K562 (cell line): Measurements from ENCODE around the gene USP37. TPM values are rescaled to one million over a fixed set of nuclear protein-coding genes. Genes with fewer than 3 reads are reported as not detected.

Source experiments
- ATAC-seq: fragments of 200-7000 bp; cut with Tn5 transposase; 3 replicates; pipeline ENCODE4 v1.9.1; 2020; ENCODE audit warnings: moderate library complexity
- BruUV-seq: library from RNA; stranded (reverse); fragments of 400-500 nt; replicated peaks from 2 replicates; lab custom pipeline; 2021; lab: Mats Ljungman, UMichigan
- CTCF ChIA-PET: fragments of 300-600 bp; formaldehyde crosslinking; extraction: SDS; loops from one replicate; lab custom pipeline; 2021; ENCODE audit warnings: low intra/inter-chr PET ratio; lab: Yijun Ruan, JAX
- POLR2A ChIA-PET: fragments of 300-600, 350-650 bp; sonication (Branson Sonifier 250); formaldehyde crosslinking; extraction: SDS; loops from one replicate; lab custom pipeline; 2021; ENCODE audit warnings: antibody characterized with exemption, inconsistent platforms; lab: Yijun Ruan, JAX
- DNase-seq, 4 experiments: peaks; one replicate each; pipeline versions ENCODE4 v3.0.0 to v3.0.0-alpha.2; 2011 to 2018; ENCODE audit warnings: low spot score in 3 of 4, mixed read lengths in 3 of 4; ENCODE audit errors: extremely low read depth in 1 of 4
- FAIRE-seq: peaks from 2 replicates; lab custom pipeline; 2011; peaks lifted over from hg19 to GRCh38; lab: Jason Lieb, UNC
- H2AFZ ChIP-seq: 2 replicates; pipeline ENCODE4 v1.6.0; 2011; ENCODE audit warnings: low read depth, low read length, control low read depth, inconsistent platforms
- H3K27ac ChIP-seq: fragments of 200-600 bp; 3 replicates; pipeline ENCODE4 v1.8.0; 2011; ENCODE audit warnings: low read depth, mild to moderate bottlenecking, control low read depth, inconsistent platforms, low read length, moderate library complexity, mixed read lengths; ENCODE audit errors: extremely low read depth
- H3K27me3 ChIP-seq, 2 experiments: fragments of 300-600 bp in 1 of 2; 2 replicates in 1 of 2; 3 replicates in 1 of 2; pipeline versions ENCODE4 v1.6.0 to v1.8.0; 2011; ENCODE audit warnings: inconsistent platforms in 2 of 2, low read length in 2 of 2, mild to moderate bottlenecking in 1 of 2, mixed read lengths in 1 of 2, moderate library complexity in 1 of 2; ENCODE audit not compliant: control insufficient read depth in 2 of 2, insufficient read depth in 2 of 2
- H3K36me3 ChIP-seq: fragments of 300-600 bp; 3 replicates; pipeline ENCODE4 v1.8.0; 2011; ENCODE audit warnings: mild to moderate bottlenecking, low read length, inconsistent platforms; ENCODE audit not compliant: control insufficient read depth, insufficient read depth
- H3K4me1 ChIP-seq, 2 experiments: fragments of 200-600 bp in 1 of 2; replicated peaks in 1 of 2; 2 replicates in 1 of 2; 3 replicates in 1 of 2; pipeline versions ENCODE4 v1.5.1 to v1.8.0; 2011; ENCODE audit warnings: inconsistent platforms in 2 of 2, low read length in 2 of 2, mild to moderate bottlenecking in 1 of 2, mixed read lengths in 1 of 2, moderate library complexity in 1 of 2; ENCODE audit not compliant: control insufficient read depth in 2 of 2, insufficient read depth in 2 of 2
- H3K4me2 ChIP-seq: 2 replicates; pipeline ENCODE4 v1.6.1; 2011; ENCODE audit warnings: low read length, control low read depth, inconsistent platforms, mixed read lengths; ENCODE audit not compliant: insufficient read depth
- H3K4me3 ChIP-seq: fragments of 200-600 bp; sonication (generic), shearing (Covaris generic); 2 replicates; pipeline ENCODE4 v1.5.1; 2016; ENCODE audit warnings: control low read depth, inconsistent platforms
- H3K79me2 ChIP-seq: fragments of 200-600 bp; 3 replicates; pipeline ENCODE4 v1.8.0; 2011; ENCODE audit warnings: low read length, inconsistent platforms; ENCODE audit not compliant: control insufficient read depth, insufficient read depth
- H3K9ac ChIP-seq, 2 experiments: 2 replicates each; pipeline versions ENCODE4 v1.6.0 to v1.6.1; 2011; ENCODE audit warnings: low read depth in 2 of 2, low read length in 2 of 2, control low read depth in 1 of 2, inconsistent platforms in 1 of 2, mild to moderate bottlenecking in 1 of 2, mixed read lengths in 1 of 2; ENCODE audit not compliant: insufficient read depth in 1 of 2
- H3K9me1 ChIP-seq: one replicate; pipeline ENCODE4 v1.6.0; 2011; ENCODE audit warnings: inconsistent platforms, mild to moderate bottlenecking, low read length, moderate library complexity; ENCODE audit not compliant: control insufficient read depth, insufficient read depth
- H3K9me3 ChIP-seq: replicated peaks from 2 replicates; pipeline ENCODE4 v1.5.1; 2011; ENCODE audit warnings: low read depth, low read length, inconsistent platforms; ENCODE audit not compliant: control insufficient read depth, insufficient read depth
- H4K20me1 ChIP-seq: replicated peaks from 2 replicates; pipeline ENCODE4 v1.6.1; 2011; ENCODE audit warnings: low read length, inconsistent platforms, mixed read lengths; ENCODE audit not compliant: control insufficient read depth, insufficient read depth
- BRD4 ChIP-seq: fragments of 200-600 bp; sonication (generic); IDR thresholded peaks from 2 replicates; pipeline ENCODE4 v1.6.1; 2017; ENCODE audit warnings: inconsistent platforms
- FOSL1 ChIP-seq: fragments of 200-800 bp; sonication (Bioruptor generic); conservative IDR thresholded peaks from 2 replicates; pipeline ENCODE4 v1.6.1; 2016; ENCODE audit warnings: missing genetic modification characterization, missing compliant biosample characterization
- JUND ChIP-seq, 2 experiments: IDR thresholded peaks; 2 replicates in 1 of 2; 3 replicates in 1 of 2; pipeline ENCODE4 v1.6.1; 2011; ENCODE audit warnings: borderline replicate concordance in 2 of 2, low read depth in 2 of 2, low read length in 2 of 2, improper control_type of control experiment in 1 of 2, missing biosample characterization in 1 of 2, missing genetic modification characterization in 1 of 2, missing genetic modification reagents in 1 of 2
- KAT7 ChIP-seq: sonication (generic); formaldehyde crosslinking; IDR thresholded peaks from 2 replicates; pipeline ENCODE4 v1.8.0; 2022; ENCODE audit warnings: missing genetic modification reagents, mild to moderate bottlenecking, borderline replicate concordance
- MAFK ChIP-seq: IDR thresholded peaks from 2 replicates; pipeline ENCODE4 v1.6.1; 2011; ENCODE audit warnings: low read length, improper control_type of control experiment
- PHB ChIP-seq: fragments of 250-450 bp; sonication (Bioruptor Pico); IDR thresholded peaks from 2 replicates; pipeline ENCODE4 v1.5.0; 2021
- SMARCB1 ChIP-seq: IDR thresholded peaks from 2 replicates; pipeline ENCODE4 v1.6.1; 2011; ENCODE audit warnings: improper control_type of control experiment, low read depth; ENCODE audit not compliant: insufficient read length
- WGBS: fragments of 100-300 bp; shearing (Covaris generic); methylation state at CpG from one replicate; pipeline ENCODE4 v1.1.6; 2016; ENCODE audit warnings: low coverage, mixed read lengths; ENCODE audit not compliant: insufficient coverage; ENCODE audit errors: missing lambda C conversion rate; 5-methylcytosine and 5-hydroxymethylcytosine counted together
- in situ Hi-C: fragments of 300-500 bp; cut with MboI; formaldehyde crosslinking; loops from 4 replicates; pipeline ENCODE4 v1.15.0; 2018; ENCODE audit warnings: inconsistent platforms, mixed read lengths
- intact Hi-C: fragments of 100-400 bp; cut with micrococcal nuclease; formaldehyde crosslinking; loops from 2 replicates; pipeline ENCODE4 v1.14.2; 2022
- polyA plus RNA-seq, 8 experiments: library from polyadenylated mRNA; depleted of rRNA in 4 of 8; stranded (reverse) in 5 of 8; unstranded in 3 of 8; fragments of >200 nt; fragmentation: Nextera tagmentation in 2 of 8; fragmentation: Illumina TruSeq in 1 of 8; extraction: Ambion mirVana in 2 of 8; extraction: Trizol in 1 of 8; gene quantifications; 2 replicates each; pipeline versions ENCODE4 v1.2.1 to v1.2.3, GENCODE V29; 2011 to 2014; ENCODE audit warnings: inconsistent platforms in 1 of 8, missing spikeins in 1 of 8
- total RNA-seq, 7 experiments: library from RNA; depleted of rRNA in 6 of 7; stranded (reverse); fragments of >200 nt in 6 of 7; fragmentation: Illumina TruSeq in 2 of 7; extraction: Trizol in 2 of 7; gene quantifications; 2 replicates each; pipeline versions ENCODE4 v1.2.1 to v1.2.3, GENCODE V29; 2011 to 2021; ENCODE audit warnings: low replicate concordance in 1 of 7

USP37 gene
- total and polyA plus RNA-seq, 9 of the 15 experiments (the other 6 are each of a cell fraction or from before 2014, with no cell fraction given), result 2.0 to 14.2 (median 8.5) TPM

- H3K9me1 ChIP-seq, result no peaks in the 10 kb centered on the region
- H3K27me3 ChIP-seq, result no peaks in the 10 kb centered on the region
- peaks cover 74% of the 10 kb centered on the region for H3K36me3 ChIP-seq
- H3K9ac ChIP-seq, result no peak overlapping the region
- intact Hi-C loops, result no loop called here
- H3K4me1 ChIP-seq, result peaks cover 0 to 5% of the 10 kb centered on the region in 2 experiments; a peak in 3 of 5 replicates
- no peaks in the 10 kb centered on the region for H3K9me3 ChIP-seq
- H4K20me1 ChIP-seq, result no peaks in the 10 kb centered on the region
- TF ChIP-seq BRD4 (no peak), FOSL1 (tag) (peak; percentile 70), MAFK (no peak), JUND (IDR thresholded peaks at IDR 0.05; ENCODE audit: borderline replicate concordance, low read depth, low read length) (peak; percentile 11; the same call in 1 of the 2 replicates), JUND (tag; IDR thresholded peaks at IDR 0.05; ENCODE audit: borderline replicate concordance, low read depth, low read length) (no peak), KAT7 (no peak), SMARCB1 (no peak), PHB (CRISPR knock-in tag) (no peak)
- ChIA-PET POLR2A (interaction anchor here (0.6 to 1.3 kb wide), 2 partner anchors 17 to 28 kb away, joined by 3 to 4 read pairs; no protein-coding TSS in a partner anchor), CTCF (no interaction called here)
- H2AFZ ChIP-seq, result no peak overlapping the region
- BruUV-seq, result no TSS peak
- no peak overlapping the region for H3K27ac ChIP-seq
- H3K4me3 ChIP-seq, result no peak overlapping the region
- DNase-seq, result no peak
- no peak for ATAC-seq
- 46% methylated on average over 3 of the region's 3 CpGs for WGBS
- FAIRE-seq, result no peak
- no peaks in the 10 kb centered on the region for H3K79me2 ChIP-seq
- H3K4me2 ChIP-seq, result no peak overlapping the region
- in situ Hi-C loops, result no loop called here
Observed at GRCh38 chr2:218474527-218474926, 93.6 kb downstream of the USP37 start.
